Measurements from ENCODE around the gene FGD4.

GRCh38 chr12:32666018-32666417, 266.7 kb downstream of the FGD4 start:
- TF ChIP-seq, protein P1, sequence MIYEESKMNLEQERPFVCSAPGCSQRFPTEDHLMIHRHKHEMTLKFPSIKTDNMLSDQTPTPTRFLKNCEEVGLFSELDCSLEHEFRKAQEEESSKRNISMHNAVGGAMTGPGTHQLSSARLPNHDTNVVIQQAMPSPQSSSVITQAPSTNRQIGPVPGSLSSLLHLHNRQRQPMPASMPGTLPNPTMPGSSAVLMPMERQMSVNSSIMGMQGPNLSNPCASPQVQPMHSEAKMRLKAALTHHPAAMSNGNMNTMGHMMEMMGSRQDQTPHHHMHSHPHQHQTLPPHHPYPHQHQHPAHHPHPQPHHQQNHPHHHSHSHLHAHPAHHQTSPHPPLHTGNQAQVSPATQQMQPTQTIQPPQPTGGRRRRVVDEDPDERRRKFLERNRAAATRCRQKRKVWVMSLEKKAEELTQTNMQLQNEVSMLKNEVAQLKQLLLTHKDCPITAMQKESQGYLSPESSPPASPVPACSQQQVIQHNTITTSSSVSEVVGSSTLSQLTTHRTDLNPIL (CRISPR knock-in tag; IDR thresholded peaks at IDR 0.05; ENCODE audit: low read depth), result no peak
- TF ChIP-seq, protein P2, sequence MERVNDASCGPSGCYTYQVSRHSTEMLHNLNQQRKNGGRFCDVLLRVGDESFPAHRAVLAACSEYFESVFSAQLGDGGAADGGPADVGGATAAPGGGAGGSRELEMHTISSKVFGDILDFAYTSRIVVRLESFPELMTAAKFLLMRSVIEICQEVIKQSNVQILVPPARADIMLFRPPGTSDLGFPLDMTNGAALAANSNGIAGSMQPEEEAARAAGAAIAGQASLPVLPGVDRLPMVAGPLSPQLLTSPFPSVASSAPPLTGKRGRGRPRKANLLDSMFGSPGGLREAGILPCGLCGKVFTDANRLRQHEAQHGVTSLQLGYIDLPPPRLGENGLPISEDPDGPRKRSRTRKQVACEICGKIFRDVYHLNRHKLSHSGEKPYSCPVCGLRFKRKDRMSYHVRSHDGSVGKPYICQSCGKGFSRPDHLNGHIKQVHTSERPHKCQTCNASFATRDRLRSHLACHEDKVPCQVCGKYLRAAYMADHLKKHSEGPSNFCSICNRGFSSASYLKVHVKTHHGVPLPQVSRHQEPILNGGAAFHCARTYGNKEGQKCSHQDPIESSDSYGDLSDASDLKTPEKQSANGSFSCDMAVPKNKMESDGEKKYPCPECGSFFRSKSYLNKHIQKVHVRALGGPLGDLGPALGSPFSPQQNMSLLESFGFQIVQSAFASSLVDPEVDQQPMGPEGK (CRISPR knock-in tag; IDR thresholded peaks at IDR 0.05; ENCODE audit: borderline replicate concordance), result no peak
- TF ChIP-seq ARNTL (CRISPR knock-in tag; IDR thresholded peaks at IDR 0.05; ENCODE audit: borderline replicate concordance, low read depth) (no peak), SNAI2 (CRISPR knock-in tag; IDR thresholded peaks at IDR 0.05) (no peak), CSRNP3 (CRISPR knock-in tag; IDR thresholded peaks at IDR 0.05) (no peak)

Data from SK-N-SH treated with all-trans-retinoic acid at 6 μM for 48 hours (cell line).